ENCODE data around the gene MB. TPM values are rescaled to one million over a fixed set of nuclear protein-coding genes. Genes with fewer than 3 reads are reported as not detected.

Gene MB
- total and polyA plus RNA-seq, 4 donors, result 0.13 to 0.25 TPM; not detected in 2

DNA sequence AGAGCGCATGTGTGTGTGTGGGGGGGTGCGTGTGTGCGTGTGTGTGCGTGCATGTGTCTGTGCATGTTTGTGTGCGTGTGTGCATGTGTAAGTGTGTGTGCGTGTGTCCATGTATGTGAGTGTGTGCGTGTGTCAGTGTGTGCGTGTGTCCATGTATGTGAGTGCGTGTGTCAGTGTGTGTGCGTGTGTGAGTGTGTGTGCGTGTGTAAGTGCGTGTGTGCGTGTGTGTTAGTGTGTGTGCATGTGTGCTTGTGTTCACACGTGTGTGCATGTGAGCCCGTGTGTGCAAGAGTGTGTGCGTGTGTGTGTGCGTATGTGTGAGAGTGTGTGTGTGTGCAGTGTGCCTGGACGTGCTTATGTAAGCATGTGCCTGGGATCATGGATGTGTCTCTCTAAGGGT, 16.4 kb upstream of the MB start:
- Histone ChIP-seq H3K4me3 (ENCODE audit: low read depth in 1 of 3, low read length in 3 of 3) (no peak overlapping the region), H3K27ac (ENCODE audit: low read depth in 1 of 2, low read length in 2 of 2) (no peak overlapping the region), H3K9ac (ENCODE audit: low read depth in 1 of 2, low read length in 2 of 2) (no peak overlapping the region), H3K27me3 (ENCODE audit: control insufficient read depth in 4 of 4, insufficient read depth in 4 of 4, low read length in 3 of 4) (no peaks in the 10 kb centered on the region), H3K36me3 (ENCODE audit: control insufficient read depth in 4 of 4, insufficient read depth in 3 of 4, low read depth in 1 of 4, low read length in 3 of 4) (no peaks in the 10 kb centered on the region), H3K4me1 (ENCODE audit: control insufficient read depth in 4 of 4, insufficient read depth in 4 of 4, low read length in 3 of 4) (peaks cover 0 to under 1% (median 0%) of the 10 kb centered on the region in 4 donors), H3K9me3 (ENCODE audit: control insufficient read depth in 4 of 4, low read length in 3 of 4) (no peaks in the 10 kb centered on the region)
- TF ChIP-seq HNF4G (IDR thresholded peaks at IDR 0.05) (no peak), TAF1 (conservative IDR thresholded peaks at IDR 0.05) (no peak), YY1 (IDR thresholded peaks at IDR 0.05) (no peak), RAD21 (IDR thresholded peaks at IDR 0.05) (no peak), JUND (IDR thresholded peaks at IDR 0.05) (no peak), NR2F2 (IDR thresholded peaks at IDR 0.05) (no peak), FOXA2 (IDR thresholded peaks at IDR 0.05) (no peak), SP1 (IDR thresholded peaks at IDR 0.05) (no peak), RXRA (IDR thresholded peaks at IDR 0.05) (no peak), GABPA (IDR thresholded peaks at IDR 0.05 in 1 of 2, conservative IDR thresholded peaks at IDR 0.05 in 1 of 2) (no peak), HNF4A (conservative IDR thresholded peaks at IDR 0.05) (no peak), EGR1 (IDR thresholded peaks at IDR 0.05; ENCODE audit: low read depth in 2 of 2) (no peak), FOXA1 (IDR thresholded peaks at IDR 0.05) (no peak)
- TF ChIP-seq, protein P1, sequence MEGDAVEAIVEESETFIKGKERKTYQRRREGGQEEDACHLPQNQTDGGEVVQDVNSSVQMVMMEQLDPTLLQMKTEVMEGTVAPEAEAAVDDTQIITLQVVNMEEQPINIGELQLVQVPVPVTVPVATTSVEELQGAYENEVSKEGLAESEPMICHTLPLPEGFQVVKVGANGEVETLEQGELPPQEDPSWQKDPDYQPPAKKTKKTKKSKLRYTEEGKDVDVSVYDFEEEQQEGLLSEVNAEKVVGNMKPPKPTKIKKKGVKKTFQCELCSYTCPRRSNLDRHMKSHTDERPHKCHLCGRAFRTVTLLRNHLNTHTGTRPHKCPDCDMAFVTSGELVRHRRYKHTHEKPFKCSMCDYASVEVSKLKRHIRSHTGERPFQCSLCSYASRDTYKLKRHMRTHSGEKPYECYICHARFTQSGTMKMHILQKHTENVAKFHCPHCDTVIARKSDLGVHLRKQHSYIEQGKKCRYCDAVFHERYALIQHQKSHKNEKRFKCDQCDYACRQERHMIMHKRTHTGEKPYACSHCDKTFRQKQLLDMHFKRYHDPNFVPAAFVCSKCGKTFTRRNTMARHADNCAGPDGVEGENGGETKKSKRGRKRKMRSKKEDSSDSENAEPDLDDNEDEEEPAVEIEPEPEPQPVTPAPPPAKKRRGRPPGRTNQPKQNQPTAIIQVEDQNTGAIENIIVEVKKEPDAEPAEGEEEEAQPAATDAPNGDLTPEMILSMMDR (IDR thresholded peaks at IDR 0.05; ENCODE audit: low read depth, low read length, missing input control), result no peak
- TF ChIP-seq, protein P2, sequence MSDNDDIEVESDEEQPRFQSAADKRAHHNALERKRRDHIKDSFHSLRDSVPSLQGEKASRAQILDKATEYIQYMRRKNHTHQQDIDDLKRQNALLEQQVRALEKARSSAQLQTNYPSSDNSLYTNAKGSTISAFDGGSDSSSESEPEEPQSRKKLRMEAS (IDR thresholded peaks at IDR 0.05), result no peak
- TF ChIP-seq, protein P3, sequence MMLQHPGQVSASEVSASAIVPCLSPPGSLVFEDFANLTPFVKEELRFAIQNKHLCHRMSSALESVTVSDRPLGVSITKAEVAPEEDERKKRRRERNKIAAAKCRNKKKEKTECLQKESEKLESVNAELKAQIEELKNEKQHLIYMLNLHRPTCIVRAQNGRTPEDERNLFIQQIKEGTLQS (IDR thresholded peaks at IDR 0.05), result no peak
- TF ChIP-seq, protein P4, sequence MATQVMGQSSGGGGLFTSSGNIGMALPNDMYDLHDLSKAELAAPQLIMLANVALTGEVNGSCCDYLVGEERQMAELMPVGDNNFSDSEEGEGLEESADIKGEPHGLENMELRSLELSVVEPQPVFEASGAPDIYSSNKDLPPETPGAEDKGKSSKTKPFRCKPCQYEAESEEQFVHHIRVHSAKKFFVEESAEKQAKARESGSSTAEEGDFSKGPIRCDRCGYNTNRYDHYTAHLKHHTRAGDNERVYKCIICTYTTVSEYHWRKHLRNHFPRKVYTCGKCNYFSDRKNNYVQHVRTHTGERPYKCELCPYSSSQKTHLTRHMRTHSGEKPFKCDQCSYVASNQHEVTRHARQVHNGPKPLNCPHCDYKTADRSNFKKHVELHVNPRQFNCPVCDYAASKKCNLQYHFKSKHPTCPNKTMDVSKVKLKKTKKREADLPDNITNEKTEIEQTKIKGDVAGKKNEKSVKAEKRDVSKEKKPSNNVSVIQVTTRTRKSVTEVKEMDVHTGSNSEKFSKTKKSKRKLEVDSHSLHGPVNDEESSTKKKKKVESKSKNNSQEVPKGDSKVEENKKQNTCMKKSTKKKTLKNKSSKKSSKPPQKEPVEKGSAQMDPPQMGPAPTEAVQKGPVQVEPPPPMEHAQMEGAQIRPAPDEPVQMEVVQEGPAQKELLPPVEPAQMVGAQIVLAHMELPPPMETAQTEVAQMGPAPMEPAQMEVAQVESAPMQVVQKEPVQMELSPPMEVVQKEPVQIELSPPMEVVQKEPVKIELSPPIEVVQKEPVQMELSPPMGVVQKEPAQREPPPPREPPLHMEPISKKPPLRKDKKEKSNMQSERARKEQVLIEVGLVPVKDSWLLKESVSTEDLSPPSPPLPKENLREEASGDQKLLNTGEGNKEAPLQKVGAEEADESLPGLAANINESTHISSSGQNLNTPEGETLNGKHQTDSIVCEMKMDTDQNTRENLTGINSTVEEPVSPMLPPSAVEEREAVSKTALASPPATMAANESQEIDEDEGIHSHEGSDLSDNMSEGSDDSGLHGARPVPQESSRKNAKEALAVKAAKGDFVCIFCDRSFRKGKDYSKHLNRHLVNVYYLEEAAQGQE (IDR thresholded peaks at IDR 0.05), result no peak
- TF ChIP-seq, protein P5, sequence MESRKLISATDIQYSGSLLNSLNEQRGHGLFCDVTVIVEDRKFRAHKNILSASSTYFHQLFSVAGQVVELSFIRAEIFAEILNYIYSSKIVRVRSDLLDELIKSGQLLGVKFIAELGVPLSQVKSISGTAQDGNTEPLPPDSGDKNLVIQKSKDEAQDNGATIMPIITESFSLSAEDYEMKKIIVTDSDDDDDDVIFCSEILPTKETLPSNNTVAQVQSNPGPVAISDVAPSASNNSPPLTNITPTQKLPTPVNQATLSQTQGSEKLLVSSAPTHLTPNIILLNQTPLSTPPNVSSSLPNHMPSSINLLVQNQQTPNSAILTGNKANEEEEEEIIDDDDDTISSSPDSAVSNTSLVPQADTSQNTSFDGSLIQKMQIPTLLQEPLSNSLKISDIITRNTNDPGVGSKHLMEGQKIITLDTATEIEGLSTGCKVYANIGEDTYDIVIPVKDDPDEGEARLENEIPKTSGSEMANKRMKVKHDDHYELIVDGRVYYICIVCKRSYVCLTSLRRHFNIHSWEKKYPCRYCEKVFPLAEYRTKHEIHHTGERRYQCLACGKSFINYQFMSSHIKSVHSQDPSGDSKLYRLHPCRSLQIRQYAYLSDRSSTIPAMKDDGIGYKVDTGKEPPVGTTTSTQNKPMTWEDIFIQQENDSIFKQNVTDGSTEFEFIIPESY (IDR thresholded peaks at IDR 0.05), result no peak
- no peak for DNase-seq (ENCODE audit: low spot score)
- 86% methylated on average over 18 of the region's 18 CpGs for WGBS

Measured in liver (tissue), 9 donors.